HG02870 (cell line): Measurements from ENCODE around the gene RANGAP1.
"Not testable (repeated sequence)": the region's sequence is repeated elsewhere in the genome, so short reads cannot be mapped to it uniquely, and the experiment has no call there.

ENCODE experiments used
- ATAC-seq: cut with Tn5 transposase; IDR thresholded peaks from one replicate; pipeline ENCODE4 v1.9.1; 2021; ENCODE audit warnings: mild to moderate bottlenecking, moderate library complexity; ENCODE audit not compliant: unreplicated experiment

Gene RANGAP1

GRCh38 chr22:41261541-41262249, 24.3 kb downstream of the RANGAP1 start:
- ATAC-seq: no peak

GRCh38 chr22:41260871-41261270, 25.1 kb downstream of the RANGAP1 start:
- no peak for ATAC-seq

- ATAC-seq: not testable (repeated sequence)
Measured at GRCh38 chr22:41259756-41260155, 26.2 kb downstream of the RANGAP1 start.

GRCh38 chr22:41257696-41258095, 28.3 kb downstream of the RANGAP1 start:
- ATAC-seq: no peak

- no peak for ATAC-seq
Measured at GRCh38 chr22:41256254-41257253, 29.4 kb downstream of the RANGAP1 start.

- no peak for ATAC-seq
Measured at GRCh38 chr22:41254230-41254629, 31.8 kb downstream of the RANGAP1 start.

GRCh38 chr22:41252365-41252764, 33.6 kb downstream of the RANGAP1 start:
- no peak for ATAC-seq

GRCh38 chr22:41250127-41250526, 35.9 kb downstream of the RANGAP1 start:
- ATAC-seq: no peak

- ATAC-seq: no peak
Measured at GRCh38 chr22:41249442-41249841, 36.5 kb downstream of the RANGAP1 start.

- no peak for ATAC-seq
Measured at GRCh38 chr22:41248758-41249157, 37.2 kb downstream of the RANGAP1 start.

GRCh38 chr22:41248314-41248713, 37.7 kb downstream of the RANGAP1 start:
- no peak for ATAC-seq

- ATAC-seq: no peak
Measured at GRCh38 chr22:41247703-41248102, 38.3 kb downstream of the RANGAP1 start.

- no peak for ATAC-seq
Measured at GRCh38 chr22:41245917-41246499, 40.0 kb downstream of the RANGAP1 start.

- no peak for ATAC-seq
Measured at GRCh38 chr22:41243361-41243760, 42.6 kb downstream of the RANGAP1 start.

- no peak for ATAC-seq
Measured at GRCh38 chr22:41242396-41243117, 43.4 kb downstream of the RANGAP1 start.

- ATAC-seq: no peak
Measured at GRCh38 chr22:41241133-41241676, 44.8 kb downstream of the RANGAP1 start.

GRCh38 chr22:41240377-41241132, 45.4 kb downstream of the RANGAP1 start, which contains the start of gene CHADL:
CHADL (minus strand) TSS chr22:41240931; CDS start chr22:41240881, 50 bp downstream.
- ATAC-seq: no peak

GRCh38 chr22:41239443-41240128, 46.4 kb downstream of the RANGAP1 start:
- no peak for ATAC-seq
